Suprapubic skin (tissue), 4 donors: ENCODE measurements around the gene WDR3. TPM values are rescaled to one million over a fixed set of nuclear protein-coding genes. Genes with fewer than 3 reads are reported as not detected.

ENCODE experiments used
- DNase-seq, 2 donors: peaks; one replicate each; pipeline ENCODE4 v3.0.0-alpha.2; 2019; ENCODE audit warnings: low spot score in 2 of 2
- H3K27ac ChIP-seq: fragments of 200-600 bp; sonication (generic); one replicate; pipeline ENCODE4 v1.5.1; 2019
- H3K27me3 ChIP-seq: fragments of 200-600 bp; sonication (generic); one replicate; pipeline ENCODE4 v1.5.1; 2019
- H3K36me3 ChIP-seq: fragments of 200-600 bp; sonication (generic); one replicate; pipeline ENCODE4 v1.5.1; 2019
- H3K4me1 ChIP-seq: fragments of 200-600 bp; sonication (generic); one replicate; pipeline ENCODE4 v1.5.1; 2019
- H3K4me3 ChIP-seq: fragments of 200-600 bp; sonication (generic); one replicate; pipeline ENCODE4 v1.5.1; 2019; ENCODE audit warnings: mild to moderate bottlenecking
- H3K9me3 ChIP-seq: fragments of 200-600 bp; sonication (generic); one replicate; pipeline ENCODE4 v1.5.1; 2019
- CTCF ChIP-seq, 2 donors: fragments of 200-600 bp in 1 of 2; fragments of 450-650 bp in 1 of 2; sonication (generic) in 1 of 2; IDR thresholded peaks; one replicate each; pipeline ENCODE4 v1.5.1; 2016 to 2019; ENCODE audit warnings: antibody characterized with exemption in 2 of 2, mild to moderate bottlenecking in 1 of 2, moderate library complexity in 1 of 2
- EP300 ChIP-seq: sonication (generic); formaldehyde crosslinking; IDR thresholded peaks from one replicate; pipeline ENCODE4 v1.6.1; 2017; ENCODE audit warnings: antibody characterized with exemption
- POLR2A ChIP-seq, 2 donors: fragments of 450-650 bp; IDR thresholded peaks; one replicate each; pipeline ENCODE4 v1.6.1; 2017; ENCODE audit warnings: antibody characterized with exemption in 2 of 2, mild to moderate bottlenecking in 2 of 2, moderate library complexity in 2 of 2
- POLR2AphosphoS5 ChIP-seq, 3 donors: sonication (generic); formaldehyde crosslinking; IDR thresholded peaks; one replicate each; pipeline ENCODE4 v1.6.1; 2017; ENCODE audit warnings: antibody characterized with exemption in 3 of 3
- WGBS: methylation state at CpG from one replicate; pipeline ENCODE4 v1.1.5; 2018; 5-methylcytosine and 5-hydroxymethylcytosine counted together
- total RNA-seq, 4 donors: library from RNA; depleted of rRNA; stranded (reverse); fragments of >200 nt; gene quantifications; one replicate each; pipeline ENCODE4 v1.1.0, GENCODE V29; 2016

The WDR3 gene
- total RNA-seq, 4 donors from 2014 or later, result 13.1 to 24.5 (median 16.1) TPM

GRCh38 chr1:117981455-117982192 lies 52.1 kb downstream of the WDR3 start:
- no peaks in the 10 kb centered on the region for H3K4me1 ChIP-seq
- TF ChIP-seq POLR2AphosphoS5 (IDR thresholded peaks at IDR 0.05) (no peak), CTCF (IDR thresholded peaks at IDR 0.05) (no peak), EP300 (no peak), POLR2A (IDR thresholded peaks at IDR 0.05) (no peak)
- no peak for DNase-seq
- H3K4me3 ChIP-seq, result no peak overlapping the region
- H3K27ac ChIP-seq, result no peak overlapping the region
- no peaks in the 10 kb centered on the region for H3K9me3 ChIP-seq
- no peaks in the 10 kb centered on the region for H3K27me3 ChIP-seq
- no peaks in the 10 kb centered on the region for H3K36me3 ChIP-seq
- 75% methylated on average over 5 of the region's 5 CpGs for WGBS

- TF ChIP-seq POLR2A (IDR thresholded peaks at IDR 0.05) (no peak), POLR2AphosphoS5 (IDR thresholded peaks at IDR 0.05) (no peak), EP300 (no peak), CTCF (IDR thresholded peaks at IDR 0.05) (no peak)
- Histone ChIP-seq H3K27me3 (no peaks in the 10 kb centered on the region), H3K27ac (no peak overlapping the region), H3K36me3 (no peaks in the 10 kb centered on the region), H3K4me1 (no peaks in the 10 kb centered on the region), H3K4me3 (no peak overlapping the region), H3K9me3 (no peaks in the 10 kb centered on the region)
- DNase-seq, result no peak
- WGBS, result 73% methylated on average over 1 of the region's 1 CpG
Observed at GRCh38 chr1:117985239-117985638, 55.7 kb downstream of the WDR3 start.

GRCh38 chr1:117985973-117986372 lies 56.4 kb downstream of the WDR3 start:
- no peaks in the 10 kb centered on the region for H3K4me1 ChIP-seq
- WGBS, result 77% methylated on average over 3 of the region's 3 CpGs
- no peak overlapping the region for H3K4me3 ChIP-seq
- TF ChIP-seq POLR2AphosphoS5 (IDR thresholded peaks at IDR 0.05), result no peak
- no peak for TF ChIP-seq POLR2A (IDR thresholded peaks at IDR 0.05)
- TF ChIP-seq EP300, result no peak
- no peak for TF ChIP-seq CTCF (IDR thresholded peaks at IDR 0.05)
- H3K36me3 ChIP-seq, result no peaks in the 10 kb centered on the region
- H3K27ac ChIP-seq, result no peak overlapping the region
- no peaks in the 10 kb centered on the region for H3K9me3 ChIP-seq
- no peaks in the 10 kb centered on the region for H3K27me3 ChIP-seq
- no peak for DNase-seq

- no CpG with 5 or more reads among the region's 5 CpGs for WGBS
- H3K4me1 ChIP-seq, result no peaks in the 10 kb centered on the region
- DNase-seq, result no peak
- no peak overlapping the region for H3K4me3 ChIP-seq
- no peak for TF ChIP-seq CTCF (IDR thresholded peaks at IDR 0.05)
- no peak for TF ChIP-seq EP300
- TF ChIP-seq POLR2AphosphoS5 (IDR thresholded peaks at IDR 0.05), result no peak
- TF ChIP-seq POLR2A (IDR thresholded peaks at IDR 0.05), result no peak
- no peak overlapping the region for H3K27ac ChIP-seq
- no peaks in the 10 kb centered on the region for H3K36me3 ChIP-seq
- H3K9me3 ChIP-seq, result no peaks in the 10 kb centered on the region
- no peaks in the 10 kb centered on the region for H3K27me3 ChIP-seq
Observed at GRCh38 chr1:118004312-118004711, 74.8 kb downstream of the WDR3 start.

GRCh38 chr1:118007391-118007790 lies 77.9 kb downstream of the WDR3 start:
- H3K4me3 ChIP-seq, result no peak overlapping the region
- H3K36me3 ChIP-seq, result no peaks in the 10 kb centered on the region
- TF ChIP-seq POLR2AphosphoS5 (IDR thresholded peaks at IDR 0.05) (no peak), EP300 (no peak), POLR2A (IDR thresholded peaks at IDR 0.05) (no peak), CTCF (IDR thresholded peaks at IDR 0.05) (no peak)
- H3K27me3 ChIP-seq, result no peaks in the 10 kb centered on the region
- no peaks in the 10 kb centered on the region for H3K4me1 ChIP-seq
- DNase-seq, result no peak
- 83% methylated on average over 2 of the region's 2 CpGs for WGBS
- H3K9me3 ChIP-seq, result no peaks in the 10 kb centered on the region
- no peak overlapping the region for H3K27ac ChIP-seq
